CD4-positive, alpha-beta T cell treated with Interleukin-12 subunit alpha and Interleukin-12 subunit beta, for 1 hour (primary cell): Measurements from ENCODE around the gene PNPO.
"Not testable (repeated sequence)": the region's sequence is repeated elsewhere in the genome, so short reads cannot be mapped to it uniquely, and the experiment has no call there.

Experiments used
- DNase-seq: peaks from one replicate; pipeline ENCODE4 v3.0.0-alpha.2; 2020

PNPO gene

GRCh38 chr17:47918991-47919390 is 22.4 kb upstream of the PNPO start:
- DNase-seq, result no peak

GRCh38 chr17:47919889-47920288 is 21.5 kb upstream of the PNPO start:
- DNase-seq, result not testable (repeated sequence)

GRCh38 chr17:47924785-47925677 is 16.3 kb upstream of the PNPO start:
- DNase-seq, result no peak

- DNase-seq, result no peak
Observed at GRCh38 chr17:47925678-47925988, 15.7 kb upstream of the PNPO start.

GRCh38 chr17:47927821-47928400 is 13.5 kb upstream of the PNPO start:
- no peak for DNase-seq

GRCh38 chr17:47928415-47928814 is 13.0 kb upstream of the PNPO start:
- no peak for DNase-seq

GRCh38 chr17:47929218-47930000 is 12.0 kb upstream of the PNPO start:
- DNase-seq, result no peak

- no peak for DNase-seq
Observed at GRCh38 chr17:47931848-47932247, 9.5 kb upstream of the PNPO start.

GRCh38 chr17:47934856-47935255 is 6.5 kb upstream of the PNPO start:
- DNase-seq, result no peak

GRCh38 chr17:47935468-47935867 is 5.9 kb upstream of the PNPO start:
- not testable (repeated sequence) for DNase-seq

- no peak for DNase-seq
Observed at GRCh38 chr17:47935961-47936360, 5.4 kb upstream of the PNPO start.

- no peak for DNase-seq
Observed at GRCh38 chr17:47937941-47938340, 3.4 kb upstream of the PNPO start.

GRCh38 chr17:47942096-47942510 is 732 bp downstream of the PNPO start:
- DNase-seq, result no peak

- DNase-seq, result no peak
Observed at GRCh38 chr17:47942568-47942967, 1.2 kb downstream of the PNPO start.

GRCh38 chr17:47945080-47945479 is 3.7 kb downstream of the PNPO start:
- DNase-seq, result peak; percentile 25

- DNase-seq, result no peak
Observed at GRCh38 chr17:47945529-47946508, 4.4 kb downstream of the PNPO start.

GRCh38 chr17:47946516-47946915 is 5.1 kb downstream of the PNPO start:
- DNase-seq, result no peak

GRCh38 chr17:47946929-47947397 is 5.6 kb downstream of the PNPO start:
- peak; percentile 78 for DNase-seq

- no peak for DNase-seq
Observed at GRCh38 chr17:47948706-47949196, 7.4 kb downstream of the PNPO start.

- DNase-seq, result peak; percentile 81
Observed at GRCh38 chr17:47949197-47949759, 7.9 kb downstream of the PNPO start.

GRCh38 chr17:47949946-47950345 is 8.6 kb downstream of the PNPO start:
- no peak for DNase-seq

- no peak for DNase-seq
Observed at GRCh38 chr17:47950448-47950847, 9.1 kb downstream of the PNPO start.
